ENCODE results near the gene PIM3. TPM values are rescaled to one million over a fixed set of nuclear protein-coding genes. Genes with fewer than 3 reads are reported as not detected.

Gene PIM3
- polyA plus RNA-seq, 1 donor from 2014 or later, result 47.1 TPM

- Mint-ChIP-seq H3K4me3 (peak overlapping the region in 1 of 4 donors; percentile 92), H3K9me3 (no peaks in the 10 kb centered on the region), H3K27ac (peak overlapping the region in 2 of 3 donors; percentile 87 to 97), H3K36me3 (peaks cover 2% of the 10 kb centered on the region), H3K4me1 (peaks cover 22 to 34% (median 30%) of the 10 kb centered on the region in 3 donors), H3K27me3 (no peaks in the 10 kb centered on the region)
Observed at GRCh38 chr22:49922926-49923325, 37.6 kb upstream of the PIM3 start.

- Mint-ChIP-seq H3K27ac (peak overlapping the region; percentile 87 to 97 (median 91)), H3K27me3 (no peaks in the 10 kb centered on the region), H3K4me3 (peak overlapping the region in 3 of 4 donors; percentile 45 to 92 (median 61)), H3K36me3 (peaks cover 2% of the 10 kb centered on the region), H3K9me3 (no peaks in the 10 kb centered on the region), H3K4me1 (peaks cover 22 to 34% (median 30%) of the 10 kb centered on the region in 3 donors)
Observed at GRCh38 chr22:49923445-49923844, 37.1 kb upstream of the PIM3 start.

GRCh38 chr22:49924113-49924833, 36.3 kb upstream of the PIM3 start:
- peaks cover 22 to 34% (median 30%) of the 10 kb centered on the region in 3 donors for H3K4me1 Mint-ChIP-seq
- no peaks in the 10 kb centered on the region for H3K9me3 Mint-ChIP-seq
- peaks cover 2% of the 10 kb centered on the region for H3K36me3 Mint-ChIP-seq
- H3K27me3 Mint-ChIP-seq, result no peaks in the 10 kb centered on the region
- H3K4me3 Mint-ChIP-seq, result peak overlapping the region; percentile 37 to 92 (median 86)
- H3K27ac Mint-ChIP-seq, result peak overlapping the region; percentile 87 to 100 (median 97)

- H3K27ac Mint-ChIP-seq, result peak overlapping the region; percentile 93 to 100 (median 95)
- H3K4me1 Mint-ChIP-seq, result peaks cover 23 to 40% (median 27%) of the 10 kb centered on the region in 3 donors
- H3K36me3 Mint-ChIP-seq, result peaks cover 2% of the 10 kb centered on the region
- no peaks in the 10 kb centered on the region for H3K9me3 Mint-ChIP-seq
- H3K27me3 Mint-ChIP-seq, result no peaks in the 10 kb centered on the region
- peak overlapping the region; percentile 69 to 87 (median 86) for H3K4me3 Mint-ChIP-seq
Observed at GRCh38 chr22:49925525-49926128, 34.9 kb upstream of the PIM3 start.

GRCh38 chr22:49926916-49927315, 33.7 kb upstream of the PIM3 start:
- H3K36me3 Mint-ChIP-seq, result no peaks in the 10 kb centered on the region
- peak overlapping the region in 3 of 4 donors; percentile 59 to 66 (median 62) for H3K4me3 Mint-ChIP-seq
- H3K27ac Mint-ChIP-seq, result peak overlapping the region; percentile 81 to 97 (median 87)
- no peaks in the 10 kb centered on the region for H3K9me3 Mint-ChIP-seq
- H3K4me1 Mint-ChIP-seq, result peaks cover 29 to 50% (median 38%) of the 10 kb centered on the region in 3 donors
- no peaks in the 10 kb centered on the region for H3K27me3 Mint-ChIP-seq

- peak overlapping the region in 3 of 4 donors; percentile 55 to 66 (median 62) for H3K4me3 Mint-ChIP-seq
- H3K9me3 Mint-ChIP-seq, result no peaks in the 10 kb centered on the region
- H3K36me3 Mint-ChIP-seq, result no peaks in the 10 kb centered on the region
- H3K4me1 Mint-ChIP-seq, result peaks cover 29 to 50% (median 38%) of the 10 kb centered on the region in 3 donors
- peak overlapping the region; percentile 81 to 97 (median 87) for H3K27ac Mint-ChIP-seq
- H3K27me3 Mint-ChIP-seq, result no peaks in the 10 kb centered on the region
Observed at GRCh38 chr22:49927483-49928184, 32.9 kb upstream of the PIM3 start.

GRCh38 chr22:49928185-49928495, 32.4 kb upstream of the PIM3 start:
- Mint-ChIP-seq H3K36me3 (no peaks in the 10 kb centered on the region), H3K4me3 (peak overlapping the region in 3 of 4 donors; percentile 4 to 55 (median 47)), H3K9me3 (no peaks in the 10 kb centered on the region), H3K27ac (no peak overlapping the region), H3K4me1 (peaks cover 29 to 53% (median 43%) of the 10 kb centered on the region in 3 donors), H3K27me3 (no peaks in the 10 kb centered on the region)

- Mint-ChIP-seq H3K4me1 (peaks cover 24 to 52% (median 43%) of the 10 kb centered on the region in 3 donors), H3K9me3 (no peaks in the 10 kb centered on the region), H3K27ac (no peak overlapping the region), H3K36me3 (no peaks in the 10 kb centered on the region), H3K27me3 (no peaks in the 10 kb centered on the region), H3K4me3 (peak overlapping the region in 1 of 4 donors; percentile 32)
Observed at GRCh38 chr22:49928555-49929210, 31.9 kb upstream of the PIM3 start.

GRCh38 chr22:49929211-49929979, 31.2 kb upstream of the PIM3 start:
- Mint-ChIP-seq H3K4me3 (peak overlapping the region in 3 of 4 donors; percentile 32 to 80 (median 54)), H3K4me1 (peaks cover 20 to 48% (median 41%) of the 10 kb centered on the region in 3 donors), H3K27me3 (no peaks in the 10 kb centered on the region), H3K27ac (peak overlapping the region; percentile 90 to 98 (median 94)), H3K9me3 (no peaks in the 10 kb centered on the region), H3K36me3 (no peaks in the 10 kb centered on the region)

GRCh38 chr22:49929994-49930575, 30.5 kb upstream of the PIM3 start:
- peak overlapping the region; percentile 90 to 98 (median 94) for H3K27ac Mint-ChIP-seq
- no peaks in the 10 kb centered on the region for H3K27me3 Mint-ChIP-seq
- H3K36me3 Mint-ChIP-seq, result no peaks in the 10 kb centered on the region
- H3K9me3 Mint-ChIP-seq, result no peaks in the 10 kb centered on the region
- peak overlapping the region in 3 of 4 donors; percentile 54 to 87 (median 80) for H3K4me3 Mint-ChIP-seq
- H3K4me1 Mint-ChIP-seq, result peaks cover 18 to 45% (median 40%) of the 10 kb centered on the region in 3 donors

GRCh38 chr22:49930596-49931412, 29.8 kb upstream of the PIM3 start:
- Mint-ChIP-seq H3K4me3 (peak overlapping the region; percentile 68 to 87 (median 80)), H3K36me3 (no peaks in the 10 kb centered on the region), H3K4me1 (peaks cover 11 to 39% (median 35%) of the 10 kb centered on the region in 3 donors), H3K9me3 (no peaks in the 10 kb centered on the region), H3K27me3 (no peaks in the 10 kb centered on the region), H3K27ac (peak overlapping the region; percentile 90 to 98 (median 94))

GRCh38 chr22:49933236-49934159, 27.1 kb upstream of the PIM3 start:
- peak overlapping the region; percentile 74 to 90 (median 78) for H3K4me3 Mint-ChIP-seq
- H3K9me3 Mint-ChIP-seq, result no peaks in the 10 kb centered on the region
- H3K36me3 Mint-ChIP-seq, result no peaks in the 10 kb centered on the region
- H3K27me3 Mint-ChIP-seq, result no peaks in the 10 kb centered on the region
- peaks cover 6 to 31% (median 24%) of the 10 kb centered on the region in 3 donors for H3K4me1 Mint-ChIP-seq
- peak overlapping the region; percentile 90 to 94 (median 92) for H3K27ac Mint-ChIP-seq

Measured in IgD-negative memory B cell (primary cell).